GM23338 (cell line): Measurements from ENCODE around the gene PTPA. TPM values are rescaled to one million over a fixed set of nuclear protein-coding genes. Genes with fewer than 3 reads are reported as not detected.

Source experiments
- ATAC-seq: fragments of 200-7000 bp; cut with Tn5 transposase; 3 replicates; pipeline ENCODE4 v1.9.1; 2020
- DNase-seq: peaks from one replicate; pipeline ENCODE4 v3.0.0-alpha.2; 2015; ENCODE audit warnings: low spot score
- H2AFZ ChIP-seq: fragments of 200-600 bp; sonication (generic); 2 replicates; pipeline ENCODE4 v1.8.0; 2016; ENCODE audit warnings: antibody characterized with exemption, mild to moderate bottlenecking, moderate library complexity
- H3F3A ChIP-seq: fragments of 200-600 bp; sonication (generic); replicated peaks from 2 replicates; pipeline ENCODE4 v1.8.0; 2017; ENCODE audit warnings: antibody characterized with exemption, mixed run types, low read depth
- H3K27ac ChIP-seq: fragments of 200-600 bp; sonication (generic); 2 replicates; pipeline ENCODE4 v1.6.1; 2016; ENCODE audit warnings: low read depth
- H3K27me3 ChIP-seq: fragments of 200-600 bp; sonication (generic); 2 replicates; pipeline ENCODE4 v1.8.0; 2016; ENCODE audit warnings: mild to moderate bottlenecking, mixed run types, moderate library complexity; ENCODE audit not compliant: insufficient read depth
- H3K36me3 ChIP-seq: fragments of 200-600 bp; sonication (generic); 2 replicates; pipeline ENCODE4 v1.8.0; 2016; ENCODE audit warnings: mild to moderate bottlenecking; ENCODE audit not compliant: insufficient read depth
- H3K4me1 ChIP-seq: fragments of 200-600 bp; sonication (generic); 2 replicates; pipeline ENCODE4 v1.8.0; 2016; ENCODE audit warnings: mild to moderate bottlenecking, moderate library complexity; ENCODE audit not compliant: insufficient read depth
- H3K4me2 ChIP-seq: fragments of 200-600 bp; sonication (generic); 2 replicates; pipeline ENCODE4 v1.7.1; 2017; ENCODE audit warnings: mixed run types
- H3K4me3 ChIP-seq: fragments of 200-600 bp; sonication (generic); 2 replicates; pipeline ENCODE4 v1.6.1; 2016; ENCODE audit warnings: mixed run types
- H3K79me2 ChIP-seq: fragments of 200-600 bp; sonication (generic); replicated peaks from 2 replicates; pipeline ENCODE4 v1.8.0; 2017; ENCODE audit warnings: mild to moderate bottlenecking; ENCODE audit not compliant: insufficient read depth
- H3K9me2 ChIP-seq: fragments of 200-600 bp; sonication (generic); 2 replicates; pipeline ENCODE4 v1.8.0; 2017; ENCODE audit not compliant: insufficient read depth
- H4K20me1 ChIP-seq: fragments of 200-600 bp; sonication (generic); replicated peaks from 2 replicates; pipeline ENCODE4 v1.8.0; 2017; ENCODE audit warnings: mild to moderate bottlenecking; ENCODE audit not compliant: insufficient read depth
- H3K27ac Mint-ChIP-seq: 2 replicates; pipeline ENCODE4 v1.8.0; 2020; ENCODE audit warnings: inconsistent platforms, mild to moderate bottlenecking, moderate library complexity, mixed read lengths
- H3K27me3 Mint-ChIP-seq: 3 replicates; pipeline ENCODE4 v1.8.0; 2022; ENCODE audit warnings: low read depth, mild to moderate bottlenecking, moderate library complexity, mixed read lengths, inconsistent platforms; ENCODE audit not compliant: insufficient read depth, poor library complexity
- H3K36me3 Mint-ChIP-seq: 3 replicates; pipeline ENCODE4 v1.8.0; 2021; ENCODE audit warnings: low read depth, mild to moderate bottlenecking, inconsistent platforms, moderate library complexity, mixed read lengths
- H3K4me1 Mint-ChIP-seq: 3 replicates; pipeline ENCODE4 v1.8.0; 2020; ENCODE audit warnings: mild to moderate bottlenecking, inconsistent platforms, mixed read lengths
- H3K4me3 Mint-ChIP-seq: 3 replicates; pipeline ENCODE4 v1.8.0; 2021; ENCODE audit warnings: moderate library complexity, mild to moderate bottlenecking, inconsistent platforms, mixed read lengths
- H3K9me3 Mint-ChIP-seq: 3 replicates; pipeline ENCODE4 v1.8.0; 2020; ENCODE audit warnings: moderate library complexity, mild to moderate bottlenecking, inconsistent platforms, mixed read lengths
- CTCF ChIP-seq, 2 experiments: fragments of 200-600 bp in 1 of 2; sonication (generic) in 1 of 2; conservative IDR thresholded peaks; 2 replicates each; pipeline versions ENCODE4 v1.5.1 to v1.6.1; 2016 to 2017; ENCODE audit warnings: antibody characterized with exemption in 2 of 2, low read depth in 2 of 2, mild to moderate bottlenecking in 2 of 2, moderate library complexity in 1 of 2
- EZH2phosphoT487 ChIP-seq: fragments of 200-600 bp; sonication (generic); IDR thresholded peaks from one replicate; pipeline ENCODE4 v1.8.1; 2018; ENCODE audit warnings: antibody characterized with exemption; ENCODE audit not compliant: unreplicated experiment
- JUNB ChIP-seq: IDR thresholded peaks from one replicate; pipeline ENCODE4 v1.6.1; 2016; ENCODE audit warnings: antibody characterized with exemption; ENCODE audit not compliant: unreplicated experiment
- NANOG ChIP-seq: IDR thresholded peaks from 2 replicates; pipeline ENCODE4 v1.6.1; 2016; ENCODE audit warnings: antibody characterized with exemption, borderline replicate concordance
- polyA plus RNA-seq: library from polyadenylated mRNA; unstranded; fragments of >200 nt; fragmentation: Nextera tagmentation; extraction: Ambion mirVana; gene quantifications from 2 replicates; pipeline ENCODE4 v1.2.1, GENCODE V29; 2016
- total RNA-seq: library from RNA; depleted of rRNA; stranded (reverse); fragments of >200 nt; shearing (Covaris generic); gene quantifications from 2 replicates; pipeline ENCODE4 v1.2.3, GENCODE V29; 2014
- TF ChIP-seq, protein P1 (sequence below): fragments of 250-450 bp; sonication (Bioruptor Pico); IDR thresholded peaks from 2 replicates; pipeline ENCODE4 v1.5.0; 2020; ENCODE audit warnings: mild to moderate bottlenecking, moderate library complexity
- TF ChIP-seq, protein P2 (sequence below): IDR thresholded peaks from 2 replicates; pipeline ENCODE4 v1.6.1; 2016; ENCODE audit warnings: antibody characterized with exemption
- TF ChIP-seq, protein P3 (sequence below): IDR thresholded peaks from one replicate; pipeline ENCODE4 v1.6.1; 2018; ENCODE audit warnings: antibody characterized with exemption; ENCODE audit not compliant: unreplicated experiment

PTPA gene
- total and polyA plus RNA-seq, 2 experiments from 2014 or later = 53.9 to 122 TPM

DNA sequence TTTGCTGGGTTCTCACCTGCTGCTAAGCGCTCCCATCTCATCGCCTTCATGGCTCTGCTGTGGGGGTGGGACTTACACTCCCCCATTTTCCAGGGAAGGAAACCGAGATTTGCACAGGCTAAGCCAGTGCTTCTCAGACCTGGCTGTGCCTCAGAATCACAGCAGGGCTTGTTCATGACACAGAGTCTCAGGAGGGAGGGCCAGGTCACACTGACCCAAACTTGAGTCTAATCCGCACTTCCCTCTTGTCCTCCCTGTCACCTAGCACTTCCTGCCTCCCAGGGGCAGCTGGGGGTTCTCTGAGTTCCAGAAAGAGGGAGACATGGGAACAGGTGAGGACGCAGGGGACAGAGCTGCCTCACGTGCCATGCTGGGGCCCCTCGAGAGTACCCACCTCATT, 82.4 kb downstream of the PTPA start (continued):
- TF ChIP-seq, protein P1, sequence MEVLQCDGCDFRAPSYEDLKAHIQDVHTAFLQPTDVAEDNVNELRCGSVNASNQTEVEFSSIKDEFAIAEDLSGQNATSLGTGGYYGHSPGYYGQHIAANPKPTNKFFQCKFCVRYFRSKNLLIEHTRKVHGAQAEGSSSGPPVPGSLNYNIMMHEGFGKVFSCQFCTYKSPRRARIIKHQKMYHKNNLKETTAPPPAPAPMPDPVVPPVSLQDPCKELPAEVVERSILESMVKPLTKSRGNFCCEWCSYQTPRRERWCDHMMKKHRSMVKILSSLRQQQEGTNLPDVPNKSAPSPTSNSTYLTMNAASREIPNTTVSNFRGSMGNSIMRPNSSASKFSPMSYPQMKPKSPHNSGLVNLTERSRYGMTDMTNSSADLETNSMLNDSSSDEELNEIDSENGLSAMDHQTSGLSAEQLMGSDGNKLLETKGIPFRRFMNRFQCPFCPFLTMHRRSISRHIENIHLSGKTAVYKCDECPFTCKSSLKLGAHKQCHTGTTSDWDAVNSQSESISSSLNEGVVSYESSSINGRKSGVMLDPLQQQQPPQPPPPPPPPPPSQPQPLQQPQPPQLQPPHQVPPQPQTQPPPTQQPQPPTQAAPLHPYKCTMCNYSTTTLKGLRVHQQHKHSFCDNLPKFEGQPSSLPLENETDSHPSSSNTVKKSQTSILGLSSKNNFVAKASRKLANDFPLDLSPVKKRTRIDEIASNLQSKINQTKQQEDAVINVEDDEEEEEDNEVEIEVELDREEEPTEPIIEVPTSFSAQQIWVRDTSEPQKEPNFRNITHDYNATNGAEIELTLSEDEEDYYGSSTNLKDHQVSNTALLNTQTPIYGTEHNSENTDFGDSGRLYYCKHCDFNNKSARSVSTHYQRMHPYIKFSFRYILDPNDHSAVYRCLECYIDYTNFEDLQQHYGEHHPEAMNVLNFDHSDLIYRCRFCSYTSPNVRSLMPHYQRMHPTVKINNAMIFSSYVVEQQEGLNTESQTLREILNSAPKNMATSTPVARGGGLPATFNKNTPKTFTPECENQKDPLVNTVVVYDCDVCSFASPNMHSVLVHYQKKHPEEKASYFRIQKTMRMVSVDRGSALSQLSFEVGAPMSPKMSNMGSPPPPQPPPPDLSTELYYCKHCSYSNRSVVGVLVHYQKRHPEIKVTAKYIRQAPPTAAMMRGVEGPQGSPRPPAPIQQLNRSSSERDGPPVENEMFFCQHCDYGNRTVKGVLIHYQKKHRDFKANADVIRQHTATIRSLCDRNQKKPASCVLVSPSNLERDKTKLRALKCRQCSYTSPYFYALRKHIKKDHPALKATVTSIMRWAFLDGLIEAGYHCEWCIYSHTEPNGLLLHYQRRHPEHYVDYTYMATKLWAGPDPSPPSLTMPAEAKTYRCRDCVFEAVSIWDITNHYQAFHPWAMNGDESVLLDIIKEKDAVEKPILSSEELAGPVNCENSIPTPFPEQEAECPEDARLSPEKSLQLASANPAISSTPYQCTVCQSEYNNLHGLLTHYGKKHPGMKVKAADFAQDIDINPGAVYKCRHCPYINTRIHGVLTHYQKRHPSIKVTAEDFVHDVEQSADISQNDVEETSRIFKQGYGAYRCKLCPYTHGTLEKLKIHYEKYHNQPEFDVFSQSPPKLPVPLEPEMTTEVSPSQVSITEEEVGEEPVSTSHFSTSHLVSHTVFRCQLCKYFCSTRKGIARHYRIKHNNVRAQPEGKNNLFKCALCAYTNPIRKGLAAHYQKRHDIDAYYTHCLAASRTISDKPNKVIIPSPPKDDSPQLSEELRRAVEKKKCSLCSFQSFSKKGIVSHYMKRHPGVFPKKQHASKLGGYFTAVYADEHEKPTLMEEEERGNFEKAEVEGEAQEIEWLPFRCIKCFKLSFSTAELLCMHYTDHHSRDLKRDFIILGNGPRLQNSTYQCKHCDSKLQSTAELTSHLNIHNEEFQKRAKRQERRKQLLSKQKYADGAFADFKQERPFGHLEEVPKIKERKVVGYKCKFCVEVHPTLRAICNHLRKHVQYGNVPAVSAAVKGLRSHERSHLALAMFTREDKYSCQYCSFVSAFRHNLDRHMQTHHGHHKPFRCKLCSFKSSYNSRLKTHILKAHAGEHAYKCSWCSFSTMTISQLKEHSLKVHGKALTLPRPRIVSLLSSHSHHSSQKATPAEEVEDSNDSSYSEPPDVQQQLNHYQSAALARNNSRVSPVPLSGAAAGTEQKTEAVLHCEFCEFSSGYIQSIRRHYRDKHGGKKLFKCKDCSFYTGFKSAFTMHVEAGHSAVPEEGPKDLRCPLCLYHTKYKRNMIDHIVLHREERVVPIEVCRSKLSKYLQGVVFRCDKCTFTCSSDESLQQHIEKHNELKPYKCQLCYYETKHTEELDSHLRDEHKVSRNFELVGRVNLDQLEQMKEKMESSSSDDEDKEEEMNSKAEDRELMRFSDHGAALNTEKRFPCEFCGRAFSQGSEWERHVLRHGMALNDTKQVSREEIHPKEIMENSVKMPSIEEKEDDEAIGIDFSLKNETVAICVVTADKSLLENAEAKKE = no peak
- TF ChIP-seq EZH2phosphoT487 (no peak), CTCF (conservative IDR thresholded peaks at IDR 0.05; ENCODE audit: low read depth in 2 of 2) (no peak)

DNA sequence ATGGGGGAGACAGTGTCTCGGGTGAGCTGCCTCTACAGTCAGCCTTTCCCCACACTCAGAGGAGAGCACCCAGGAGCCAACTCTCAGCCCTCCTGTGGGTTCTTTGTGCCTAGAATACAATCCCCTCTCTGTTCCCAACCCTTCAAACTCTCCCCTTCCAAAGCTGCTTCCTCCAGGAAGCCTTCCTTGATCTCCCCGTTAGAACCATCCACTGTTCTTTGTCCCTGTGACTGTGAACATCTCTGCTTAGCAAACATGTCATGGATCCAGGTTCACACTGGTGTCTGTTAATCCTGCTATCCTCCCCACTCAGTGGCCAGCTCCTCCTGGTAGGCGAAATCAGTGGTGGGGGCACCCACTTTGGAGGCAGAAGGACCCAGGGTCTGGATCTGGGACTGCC, 83.0 kb downstream of the PTPA start:
- no peak overlapping the region for H3K27ac ChIP-seq
- Mint-ChIP-seq H3K4me3 (no peak overlapping the region; the same call in 2 of the 3 replicates), H3K36me3 (peaks cover 3% of the 10 kb centered on the region), H3K4me1 (peaks cover 13% of the 10 kb centered on the region), H3K27ac (no peak overlapping the region), H3K27me3 (peaks cover 31% of the 10 kb centered on the region), H3K9me3 (peaks cover 8% of the 10 kb centered on the region; the same call in 2 of the 3 replicates)
- H3K9me2 ChIP-seq = no peaks in the 10 kb centered on the region
- no peaks in the 10 kb centered on the region for H3K36me3 ChIP-seq
- no peaks in the 10 kb centered on the region for H3K79me2 ChIP-seq
- H2AFZ ChIP-seq = no peak overlapping the region
- peaks cover 4% of the 10 kb centered on the region; the same call in 1 of the 2 replicates for H3K4me1 ChIP-seq
- no peak for TF ChIP-seq JUNB
- TF ChIP-seq, protein P2, sequence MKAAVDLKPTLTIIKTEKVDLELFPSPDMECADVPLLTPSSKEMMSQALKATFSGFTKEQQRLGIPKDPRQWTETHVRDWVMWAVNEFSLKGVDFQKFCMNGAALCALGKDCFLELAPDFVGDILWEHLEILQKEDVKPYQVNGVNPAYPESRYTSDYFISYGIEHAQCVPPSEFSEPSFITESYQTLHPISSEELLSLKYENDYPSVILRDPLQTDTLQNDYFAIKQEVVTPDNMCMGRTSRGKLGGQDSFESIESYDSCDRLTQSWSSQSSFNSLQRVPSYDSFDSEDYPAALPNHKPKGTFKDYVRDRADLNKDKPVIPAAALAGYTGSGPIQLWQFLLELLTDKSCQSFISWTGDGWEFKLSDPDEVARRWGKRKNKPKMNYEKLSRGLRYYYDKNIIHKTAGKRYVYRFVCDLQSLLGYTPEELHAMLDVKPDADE = no peak
- no peak for TF ChIP-seq NANOG
- TF ChIP-seq, protein P3, sequence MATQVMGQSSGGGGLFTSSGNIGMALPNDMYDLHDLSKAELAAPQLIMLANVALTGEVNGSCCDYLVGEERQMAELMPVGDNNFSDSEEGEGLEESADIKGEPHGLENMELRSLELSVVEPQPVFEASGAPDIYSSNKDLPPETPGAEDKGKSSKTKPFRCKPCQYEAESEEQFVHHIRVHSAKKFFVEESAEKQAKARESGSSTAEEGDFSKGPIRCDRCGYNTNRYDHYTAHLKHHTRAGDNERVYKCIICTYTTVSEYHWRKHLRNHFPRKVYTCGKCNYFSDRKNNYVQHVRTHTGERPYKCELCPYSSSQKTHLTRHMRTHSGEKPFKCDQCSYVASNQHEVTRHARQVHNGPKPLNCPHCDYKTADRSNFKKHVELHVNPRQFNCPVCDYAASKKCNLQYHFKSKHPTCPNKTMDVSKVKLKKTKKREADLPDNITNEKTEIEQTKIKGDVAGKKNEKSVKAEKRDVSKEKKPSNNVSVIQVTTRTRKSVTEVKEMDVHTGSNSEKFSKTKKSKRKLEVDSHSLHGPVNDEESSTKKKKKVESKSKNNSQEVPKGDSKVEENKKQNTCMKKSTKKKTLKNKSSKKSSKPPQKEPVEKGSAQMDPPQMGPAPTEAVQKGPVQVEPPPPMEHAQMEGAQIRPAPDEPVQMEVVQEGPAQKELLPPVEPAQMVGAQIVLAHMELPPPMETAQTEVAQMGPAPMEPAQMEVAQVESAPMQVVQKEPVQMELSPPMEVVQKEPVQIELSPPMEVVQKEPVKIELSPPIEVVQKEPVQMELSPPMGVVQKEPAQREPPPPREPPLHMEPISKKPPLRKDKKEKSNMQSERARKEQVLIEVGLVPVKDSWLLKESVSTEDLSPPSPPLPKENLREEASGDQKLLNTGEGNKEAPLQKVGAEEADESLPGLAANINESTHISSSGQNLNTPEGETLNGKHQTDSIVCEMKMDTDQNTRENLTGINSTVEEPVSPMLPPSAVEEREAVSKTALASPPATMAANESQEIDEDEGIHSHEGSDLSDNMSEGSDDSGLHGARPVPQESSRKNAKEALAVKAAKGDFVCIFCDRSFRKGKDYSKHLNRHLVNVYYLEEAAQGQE = no peak
- peaks cover 26% of the 10 kb centered on the region for H3K27me3 ChIP-seq
- H3K4me2 ChIP-seq = no peak overlapping the region
- H3F3A ChIP-seq = no peaks in the 10 kb centered on the region
- DNase-seq (no peak), ATAC-seq (peak; percentile 23)
- H3K4me3 ChIP-seq = no peak overlapping the region
- H4K20me1 ChIP-seq = no peaks in the 10 kb centered on the region
